UCSD-AML1 (cell line): ENCODE results near the gene HHAT.
A peak's percentile ranks its signal among the peaks of the same experiment; 100 is the strongest.
"Not testable (repeated sequence)": the region's sequence is repeated elsewhere in the genome, so short reads cannot be mapped to it uniquely, and the experiment has no call there.

ENCODE experiments used
- DNase-seq: peaks from one replicate; lab custom pipeline; 2025; ENCODE audit not compliant: unreplicated experiment; lab: John Stamatoyannopoulos, UW

Gene HHAT

GRCh38 chr1:210385228-210385627, 56.5 kb downstream of the HHAT start:
- no peak for DNase-seq

GRCh38 chr1:210394281-210394821, 65.6 kb downstream of the HHAT start:
- DNase-seq = no peak

DNA sequence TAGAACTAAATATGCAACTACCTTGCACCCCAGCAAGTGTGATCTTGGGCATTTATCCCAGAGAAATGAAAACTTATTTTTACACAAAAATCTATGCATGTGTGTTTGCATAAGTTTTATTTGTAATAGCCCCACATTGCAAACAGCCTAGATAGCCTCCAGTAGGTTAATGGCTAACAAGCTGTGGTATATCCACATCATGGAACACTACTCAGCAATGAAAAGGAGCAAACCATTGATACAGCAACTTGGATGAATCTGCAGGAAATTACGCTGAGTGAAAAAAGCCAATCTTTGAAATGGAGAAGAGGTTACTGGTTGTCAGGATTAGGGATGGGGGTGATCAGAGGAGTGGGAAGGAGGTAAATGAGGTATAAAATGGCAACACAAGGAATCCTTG, 67.8 kb downstream of the HHAT start:
- no peak for DNase-seq

GRCh38 chr1:210397252-210397651, 68.5 kb downstream of the HHAT start:
- no peak for DNase-seq

GRCh38 chr1:210397681-210398080, 69.0 kb downstream of the HHAT start:
- no peak for DNase-seq

- no peak for DNase-seq
These were observed 69.8 kb downstream of the HHAT start for GRCh38 chr1:210398466-210398865.

DNA sequence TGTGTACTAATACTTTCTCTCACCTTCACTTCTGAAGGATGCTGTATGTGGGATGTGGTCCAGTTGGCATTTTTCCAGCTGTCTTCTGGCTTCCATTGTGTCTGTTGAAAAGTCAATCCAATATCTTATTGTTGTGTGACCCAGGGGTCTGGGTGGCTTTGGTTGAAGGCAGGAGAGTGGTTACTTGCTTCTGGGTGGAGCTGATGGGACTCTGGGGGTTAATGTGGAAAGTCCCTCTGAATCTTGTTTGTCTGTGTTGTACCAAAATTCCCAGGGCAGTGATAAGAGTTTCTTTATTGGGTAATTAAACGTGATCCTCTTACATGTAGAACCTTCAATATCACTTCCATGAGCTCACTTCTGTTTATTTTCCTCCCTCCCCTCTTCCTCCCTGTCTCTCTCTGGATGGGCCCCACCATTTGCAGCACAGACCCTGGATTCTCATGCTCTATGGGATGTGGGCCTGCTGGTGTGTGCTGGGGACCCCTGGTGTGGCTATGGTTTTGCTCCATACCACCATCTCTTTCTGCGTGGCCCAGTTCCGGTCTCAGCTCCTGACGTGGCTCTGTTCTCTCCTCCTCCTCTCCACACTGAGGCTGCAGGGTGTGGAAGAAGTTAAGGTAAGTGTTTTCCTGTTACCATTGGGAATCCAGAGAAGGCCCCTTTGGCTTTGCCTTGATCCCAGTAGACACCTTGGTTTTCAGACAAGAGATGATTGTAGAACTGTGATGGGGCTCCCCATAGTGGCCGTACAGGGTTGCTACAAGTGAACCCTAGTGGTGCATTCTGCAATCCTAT, 71.5 kb downstream of the HHAT start:
- DNase-seq = peak; percentile 22

- no peak for DNase-seq
These were observed 73.9 kb downstream of the HHAT start for GRCh38 chr1:210402560-210402959.

DNA sequence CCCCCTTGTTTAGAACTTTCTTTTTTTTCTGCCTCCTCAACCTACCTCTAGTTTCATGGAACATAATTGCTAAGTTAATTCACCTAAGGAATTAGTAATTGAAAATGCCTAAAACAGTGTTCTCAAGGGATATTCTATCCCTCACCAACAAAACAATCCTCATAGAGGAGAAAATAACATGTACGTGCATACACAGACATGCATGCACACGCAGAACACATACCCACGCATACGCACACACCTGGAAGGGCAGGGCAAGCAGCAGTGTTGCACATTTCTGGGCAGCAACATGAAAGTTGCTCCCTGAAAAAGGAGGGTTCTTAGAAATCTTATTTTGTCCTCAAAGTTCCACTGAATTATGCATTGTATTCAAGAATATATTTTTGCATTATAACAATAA, 76.6 kb downstream of the HHAT start:
- no peak for DNase-seq

DNA sequence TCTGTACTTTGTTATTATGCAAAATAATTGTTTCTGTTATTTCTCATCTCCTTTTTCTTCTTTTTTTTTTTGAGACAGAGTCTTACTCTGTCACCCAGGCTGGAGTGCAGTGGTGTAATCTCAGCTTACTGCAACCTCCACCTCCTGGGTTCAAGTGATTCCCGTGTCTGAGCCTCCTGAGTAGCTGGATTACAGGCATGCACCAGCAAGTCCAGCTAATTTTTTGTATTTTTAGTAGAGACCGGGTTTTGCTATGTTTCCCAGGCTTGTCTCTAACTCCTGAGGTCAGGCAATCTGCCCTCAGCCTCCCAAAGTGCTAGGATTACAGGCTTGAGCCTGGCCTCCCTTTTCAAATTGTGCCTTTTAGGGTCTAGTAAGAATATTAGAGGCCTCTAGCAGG, 77.6 kb downstream of the HHAT start:
- not testable (repeated sequence) for DNase-seq

DNA sequence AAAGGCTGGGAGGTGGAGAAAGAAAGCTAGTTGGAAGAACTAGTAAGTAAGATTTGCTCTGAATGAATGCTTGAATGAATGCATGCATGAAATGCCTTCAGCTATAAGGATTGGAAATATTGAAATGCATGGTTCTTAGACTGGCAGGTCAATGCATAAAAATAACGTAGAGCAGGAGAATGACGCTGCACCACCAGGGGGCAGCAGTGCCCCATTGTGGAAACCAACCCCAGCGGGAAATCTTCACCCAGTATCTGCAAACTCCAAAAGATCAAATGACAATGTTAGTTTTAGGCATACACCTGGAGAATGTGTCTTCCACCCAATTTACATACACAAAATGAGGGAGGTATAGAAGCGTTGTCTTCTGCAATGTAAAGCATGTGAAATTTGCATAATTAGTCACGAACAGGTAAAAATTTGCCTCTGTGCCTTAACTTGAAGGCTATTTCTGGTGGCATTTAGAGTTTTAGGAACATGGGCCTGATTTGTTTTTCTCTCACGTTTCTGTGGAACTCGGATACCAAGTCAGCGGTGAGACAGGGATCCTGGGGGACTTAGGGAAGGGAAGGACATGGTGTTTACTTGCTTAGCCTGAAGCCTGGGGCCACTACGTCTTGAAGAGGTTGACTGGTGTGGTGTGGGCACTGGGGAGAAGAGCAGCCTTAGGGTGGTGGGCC, 78.6 kb downstream of the HHAT start:
- DNase-seq = peak; percentile 59

GRCh38 chr1:210407887-210408252, 79.2 kb downstream of the HHAT start:
- no peak for DNase-seq

DNA sequence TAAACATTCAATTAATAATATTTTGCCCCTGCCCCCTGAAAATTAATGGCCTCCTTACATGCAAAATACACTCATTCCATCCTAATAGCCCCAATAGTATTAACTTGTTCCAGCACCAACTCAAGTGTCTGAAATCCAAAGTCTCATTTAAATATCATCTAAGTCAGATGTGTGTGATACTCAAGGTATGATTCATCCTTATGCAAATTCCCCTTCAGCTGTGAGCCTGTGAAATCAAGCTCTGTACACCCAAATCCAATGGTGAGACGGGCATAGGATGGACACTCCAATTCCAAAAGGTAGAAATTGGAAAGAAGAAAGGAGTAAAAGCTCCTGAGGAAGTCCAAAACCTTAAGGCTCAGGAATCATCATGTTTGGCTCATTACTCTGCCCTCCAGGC, 83.5 kb downstream of the HHAT start:
- DNase-seq = no peak

GRCh38 chr1:210413951-210414350, 85.2 kb downstream of the HHAT start:
- no peak for DNase-seq

- DNase-seq = no peak
These were observed 87.2 kb downstream of the HHAT start for GRCh38 chr1:210415846-210416448.

GRCh38 chr1:210416681-210417080, 88.0 kb downstream of the HHAT start:
- no peak for DNase-seq

DNA sequence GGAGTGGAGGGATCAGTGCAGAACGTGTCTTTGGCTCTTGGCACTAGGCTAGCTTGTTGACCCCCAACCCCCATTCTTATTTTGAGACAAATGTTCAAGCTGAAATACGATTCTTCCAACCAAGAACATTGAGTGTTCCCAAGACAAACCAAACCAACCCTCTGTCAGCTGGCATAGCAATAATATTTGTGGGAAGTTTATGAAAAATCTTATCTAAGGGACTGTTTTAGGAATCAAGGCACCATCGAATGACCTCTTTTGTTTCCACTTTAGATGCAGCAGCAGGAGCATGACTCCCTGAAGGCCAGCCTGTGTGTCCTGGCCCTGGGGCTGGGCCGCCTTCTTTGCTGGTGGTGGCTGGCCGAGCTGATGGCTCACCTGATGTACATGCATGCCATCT, 89.2 kb downstream of the HHAT start:
- no peak for DNase-seq

GRCh38 chr1:210418863-210419650, 90.4 kb downstream of the HHAT start:
- no peak for DNase-seq

GRCh38 chr1:210426696-210427095, 98.0 kb downstream of the HHAT start:
- not testable (repeated sequence) for DNase-seq

DNA sequence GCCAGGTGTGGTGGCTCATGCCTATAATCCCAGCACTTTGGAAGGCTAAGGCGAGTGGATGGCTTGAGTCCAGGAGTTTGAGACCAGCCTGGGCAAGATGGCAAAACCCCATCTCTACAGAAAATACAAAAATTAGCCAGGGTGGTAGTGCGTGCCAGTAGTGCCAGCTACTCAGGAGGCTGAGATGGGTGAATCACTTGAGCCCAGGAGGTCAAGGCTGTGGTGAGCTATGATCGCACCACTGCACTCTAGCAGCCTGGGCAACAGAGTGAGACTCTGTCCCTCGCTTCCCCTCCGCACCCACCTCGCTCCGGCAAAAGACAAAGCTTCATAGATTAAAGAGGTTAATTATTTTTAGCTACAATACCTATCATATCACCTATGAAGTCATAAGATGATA, 100.0 kb downstream of the HHAT start:
- DNase-seq = no peak

DNA sequence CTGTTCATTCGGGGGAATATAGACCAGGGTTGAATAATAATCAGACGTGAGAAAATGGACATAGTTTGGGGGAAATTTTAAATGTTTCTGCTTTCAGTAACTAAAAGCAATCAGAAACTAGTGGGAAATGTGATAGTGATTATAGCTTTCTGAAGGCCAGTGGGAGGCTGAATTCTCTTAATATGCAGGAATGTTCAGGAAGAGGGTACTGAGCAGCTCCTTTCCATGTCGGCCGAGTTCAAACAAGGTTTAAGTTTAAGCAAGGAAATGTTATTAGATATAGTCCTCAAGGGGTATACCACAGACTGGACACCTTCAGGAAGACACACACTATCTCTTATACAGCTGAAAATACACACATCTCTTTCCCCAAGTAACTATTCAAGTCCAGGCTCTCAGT, 105.5 kb downstream of the HHAT start:
- no peak for DNase-seq
